ENCODE measurements around the gene TMEM145.

GRCh38 chr19:42277821-42278451, 35.2 kb upstream of the TMEM145 start:
- TF ChIP-seq CTCF (IDR thresholded peaks at IDR 0.05) (no peak), POLR2A (IDR thresholded peaks at IDR 0.05) (peak; percentile 40), POLR2AphosphoS5 (IDR thresholded peaks at IDR 0.05) (peak; percentile 54)

Measured in prostate gland (tissue), 2 donors.